IMR-90 (cell line): Measurements from ENCODE around the gene DDAH2. TPM values are rescaled to one million over a fixed set of nuclear protein-coding genes. Genes with fewer than 3 reads are reported as not detected.

Experiments
- ATAC-seq: fragments of 200-7000 bp; cut with Tn5 transposase; 2 replicates; pipeline ENCODE4 v1.9.1; 2020; ENCODE audit warnings: low read depth, mild to moderate bottlenecking, moderate library complexity
- BruUV-seq: library from RNA; stranded (reverse); fragments of 400-500 nt; replicated peaks from 2 replicates; lab custom pipeline; 2021; lab: Mats Ljungman, UMichigan
- CTCF ChIA-PET: fragments of 300-600 bp; formaldehyde crosslinking; extraction: SDS; loops from one replicate; lab custom pipeline; 2021; ENCODE audit warnings: antibody characterized with exemption; lab: Yijun Ruan, JAX
- POLR2A ChIA-PET: fragments of 300-600 bp; sonication (Branson Sonifier 250); formaldehyde crosslinking; loops from one replicate; lab custom pipeline; 2022; ENCODE audit warnings: antibody characterized with exemption; ENCODE audit not compliant: unreplicated experiment; lab: Charles Lee
- DNase-seq: peaks from one replicate; pipeline ENCODE4 v3.0.0; 2013
- H2AFZ ChIP-seq: replicated peaks from 2 replicates; pipeline ENCODE3; 2013; ENCODE audit warnings: low read length, mild to moderate bottlenecking; ENCODE audit not compliant: poor library complexity
- H2AK5ac ChIP-seq: 2 replicates; pipeline ENCODE4 v1.6.1; 2013; ENCODE audit warnings: low read depth, low read length, inconsistent platforms
- H2AK9ac ChIP-seq: replicated peaks from 2 replicates; pipeline ENCODE3; 2013; ENCODE audit warnings: mild to moderate bottlenecking, low read depth, low read length, moderate library complexity; ENCODE audit not compliant: poor library complexity
- H2BK120ac ChIP-seq: 2 replicates; pipeline ENCODE4 v1.6.1; 2013; ENCODE audit warnings: low read depth, low read length, inconsistent platforms
- H2BK15ac ChIP-seq: 3 replicates; pipeline ENCODE4 v1.6.1; 2013; ENCODE audit warnings: low read depth, low read length, inconsistent platforms
- H2BK20ac ChIP-seq: 2 replicates; pipeline ENCODE4 v1.6.1; 2013; ENCODE audit warnings: low read depth, mild to moderate bottlenecking, inconsistent platforms, low read length, moderate library complexity
- H2BK5ac ChIP-seq: 2 replicates; pipeline ENCODE4 v1.6.1; 2013; ENCODE audit warnings: mild to moderate bottlenecking, low read depth, low read length, inconsistent platforms; ENCODE audit not compliant: poor library complexity, severe bottlenecking
- H3K14ac ChIP-seq: replicated peaks from 2 replicates; pipeline ENCODE4 v1.6.1; 2013; ENCODE audit warnings: low read depth, low read length, inconsistent platforms
- H3K18ac ChIP-seq: 2 replicates; pipeline ENCODE4 v1.6.1; 2013; ENCODE audit warnings: low read depth, low read length, control low read depth
- H3K23ac ChIP-seq: 2 replicates; pipeline ENCODE4 v1.6.1; 2013; ENCODE audit warnings: low read depth, low read length, inconsistent platforms
- H3K27ac ChIP-seq: 2 replicates; pipeline ENCODE4 v1.5.1; 2013; ENCODE audit warnings: mild to moderate bottlenecking, control low read depth, low read length; ENCODE audit not compliant: insufficient read depth
- H3K27me3 ChIP-seq: 2 replicates; pipeline ENCODE4 v1.6.1; 2013; ENCODE audit warnings: low read length; ENCODE audit not compliant: control insufficient read depth, insufficient read depth
- H3K36me3 ChIP-seq: 2 replicates; pipeline ENCODE4 v1.6.1; 2013; ENCODE audit warnings: low read length, mixed read lengths; ENCODE audit not compliant: control insufficient read depth, insufficient read depth
- H3K4ac ChIP-seq: 2 replicates; pipeline ENCODE4 v1.6.1; 2013; ENCODE audit warnings: low read depth, low read length, inconsistent platforms
- H3K4me1 ChIP-seq: 2 replicates; pipeline ENCODE4 v1.6.1; 2013; ENCODE audit warnings: low read length, mixed read lengths; ENCODE audit not compliant: control insufficient read depth, insufficient read depth
- H3K4me2 ChIP-seq: 2 replicates; pipeline ENCODE4 v1.6.1; 2013; ENCODE audit warnings: low read depth, mild to moderate bottlenecking, control low read depth, low read length, moderate library complexity
- H3K4me3 ChIP-seq: 2 replicates; pipeline ENCODE4 v1.5.1; 2013; ENCODE audit warnings: low read depth, mild to moderate bottlenecking, control low read depth, low read length, moderate library complexity; ENCODE audit not compliant: insufficient read depth
- H3K56ac ChIP-seq: 2 replicates; pipeline ENCODE4 v1.6.1; 2013; ENCODE audit warnings: low read length, inconsistent platforms; ENCODE audit not compliant: insufficient read depth; ENCODE audit errors: extremely low read depth
- H3K79me1 ChIP-seq, 2 experiments: 2 replicates each; pipeline ENCODE4 v1.6.1; 2013; ENCODE audit warnings: low read length in 2 of 2, inconsistent platforms in 1 of 2, low read depth in 1 of 2
- H3K9ac ChIP-seq: 2 replicates; pipeline ENCODE4 v1.6.1; 2013; ENCODE audit warnings: low read depth, low read length, control low read depth
- H3K9me1 ChIP-seq: 2 replicates; pipeline ENCODE4 v1.6.1; 2013; ENCODE audit warnings: low read length, inconsistent platforms; ENCODE audit not compliant: insufficient read depth
- H3K9me3 ChIP-seq: 2 replicates; pipeline ENCODE4 v1.6.1; 2013; ENCODE audit warnings: low read length; ENCODE audit not compliant: control insufficient read depth, insufficient read depth
- H4K20me1 ChIP-seq: 2 replicates; pipeline ENCODE4 v1.6.1; 2013; ENCODE audit warnings: low read length, inconsistent platforms; ENCODE audit not compliant: insufficient read depth
- H4K5ac ChIP-seq: 2 replicates; pipeline ENCODE4 v1.6.1; 2013; ENCODE audit warnings: mild to moderate bottlenecking, low read depth, low read length, control low read depth
- H4K8ac ChIP-seq, 2 experiments: 2 replicates each; pipeline ENCODE4 v1.6.1; 2013; ENCODE audit warnings: low read depth in 2 of 2, low read length in 2 of 2, control low read depth in 1 of 2, inconsistent platforms in 1 of 2
- H4K91ac ChIP-seq: 2 replicates; pipeline ENCODE4 v1.6.1; 2013; ENCODE audit warnings: low read depth, low read length, inconsistent platforms; ENCODE audit not compliant: insufficient read depth
- BHLHE40 ChIP-seq: fragments of 150-350 bp; IDR thresholded peaks from 2 replicates; pipeline ENCODE4 v1.6.1; 2016; ENCODE audit warnings: mild to moderate bottlenecking, low read depth, low read length
- CEBPB ChIP-seq: IDR thresholded peaks from 2 replicates; pipeline ENCODE4 v1.6.1; 2012; ENCODE audit warnings: low read depth, low read length, improper control_type of control experiment
- CHD1 ChIP-seq: IDR thresholded peaks from 2 replicates; pipeline ENCODE4 v1.6.1; 2012; ENCODE audit warnings: low read depth, low read length, improper control_type of control experiment
- CTCF ChIP-seq: conservative IDR thresholded peaks from 2 replicates; pipeline ENCODE4 v1.5.1; 2012; ENCODE audit warnings: mild to moderate bottlenecking, low read depth, low read length, improper control_type of control experiment
- ELK1 ChIP-seq: fragments of 150-350 bp; IDR thresholded peaks from 2 replicates; pipeline ENCODE4 v1.6.1; 2016; ENCODE audit warnings: low read depth, mild to moderate bottlenecking, low read length, moderate library complexity, borderline replicate concordance
- FOS ChIP-seq: fragments of 150-350 bp; IDR thresholded peaks from 2 replicates; pipeline ENCODE4 v1.6.1; 2016; ENCODE audit warnings: low read depth, low read length
- MAFK ChIP-seq: IDR thresholded peaks from 2 replicates; pipeline ENCODE4 v1.6.1; 2012; ENCODE audit warnings: low read depth, low read length, improper control_type of control experiment
- MAZ ChIP-seq: IDR thresholded peaks from 2 replicates; pipeline ENCODE4 v1.6.1; 2012; ENCODE audit warnings: low read depth, mild to moderate bottlenecking, low read length, improper control_type of control experiment, moderate library complexity, borderline replicate concordance
- MXI1 ChIP-seq: IDR thresholded peaks from 2 replicates; pipeline ENCODE4 v1.6.1; 2012; ENCODE audit warnings: low read depth, mild to moderate bottlenecking, low read length, moderate library complexity, borderline replicate concordance
- NFE2L2 ChIP-seq: fragments of 150-350 bp; IDR thresholded peaks from 2 replicates; pipeline ENCODE4 v1.6.1; 2016; ENCODE audit warnings: low read depth, mild to moderate bottlenecking, low read length
- POLR2A ChIP-seq: IDR thresholded peaks from 2 replicates; pipeline ENCODE4 v1.6.1; 2012; ENCODE audit warnings: mild to moderate bottlenecking, low read depth, low read length
- RAD21 ChIP-seq: IDR thresholded peaks from 2 replicates; pipeline ENCODE4 v1.6.1; 2012; ENCODE audit warnings: low read length, improper control_type of control experiment
- RCOR1 ChIP-seq: IDR thresholded peaks from 2 replicates; pipeline ENCODE4 v1.6.1; 2012; ENCODE audit warnings: mild to moderate bottlenecking, low read length, improper control_type of control experiment; ENCODE audit not compliant: insufficient replicate concordance
- RFX5 ChIP-seq: IDR thresholded peaks from 2 replicates; pipeline ENCODE4 v1.8.0; 2012; ENCODE audit warnings: low read depth, mild to moderate bottlenecking, low read length, moderate library complexity
- SMC3 ChIP-seq: fragments of 150-350 bp; IDR thresholded peaks from 2 replicates; pipeline ENCODE4 v1.6.1; 2016; ENCODE audit warnings: low read depth, mild to moderate bottlenecking, antibody characterized with exemption, low read length, moderate library complexity
- USF2 ChIP-seq: fragments of 150-350 bp; IDR thresholded peaks from 2 replicates; pipeline ENCODE4 v1.6.1; 2017; ENCODE audit warnings: mild to moderate bottlenecking, antibody characterized with exemption, low read length, low read depth
- WGBS, 2 experiments: methylation state at CpG; one replicate each; pipeline versions ENCODE4 v1.1.5 to v1.1.7; 2013; ENCODE audit warnings: missing lambda C conversion rate in 2 of 2; ENCODE audit not compliant: insufficient read length in 1 of 2; ENCODE audit errors: extremely low coverage in 2 of 2; 5-methylcytosine and 5-hydroxymethylcytosine counted together
- dilution Hi-C: fragments of 300-500 bp; cut with HindIII; formaldehyde crosslinking; loops from one replicate; pipeline ENCODE4 v1.14.3; 2018; ENCODE audit warnings: low sequenced_read_pairs; ENCODE audit not compliant: unreplicated experiment
- in situ Hi-C: fragments of 300-500 bp; cut with MboI; formaldehyde crosslinking; loops from 3 replicates; pipeline ENCODE4 v1.14.3; 2019; ENCODE audit warnings: low sequenced_read_pairs, inconsistent platforms, mixed read lengths
- intact Hi-C: fragments of 100-400 bp; cut with micrococcal nuclease; formaldehyde crosslinking; loops from 2 replicates; pipeline ENCODE4 v1.10.0; 2022
- polyA plus RNA-seq, 3 experiments: library from polyadenylated mRNA; depleted of rRNA; stranded (reverse); fragments of >200 nt; gene quantifications; 2 replicates each; pipeline ENCODE4 v1.2.3, GENCODE V29; 2012; ENCODE audit warnings: low replicate concordance in 1 of 3
- total RNA-seq: library from RNA; depleted of rRNA; stranded (reverse); fragments of >200 nt; gene quantifications from 2 replicates; pipeline ENCODE4 v1.2.3, GENCODE V29; 2012

The DDAH2 gene
- total and polyA plus RNA-seq, 2 of the 4 experiments (the other 2 are of a cell fraction), result 40.7 to 57.9 TPM

GRCh38 chr6:31692886-31693285, 36.2 kb downstream of the DDAH2 start:
- Histone ChIP-seq H3K4me3 (no peak overlapping the region), H2AFZ (no peak overlapping the region), H3K9ac (no peak overlapping the region), H3K79me1 (peaks cover 4 to 18% of the 10 kb centered on the region in 2 experiments; a peak in 3 of 4 replicates), H3K14ac (no peak overlapping the region), H2BK15ac (no peak overlapping the region), H2AK9ac (no peak overlapping the region), H3K4me1 (no peaks in the 10 kb centered on the region), H3K4me2 (no peak overlapping the region), H3K56ac (no peak overlapping the region), H3K4ac (no peak overlapping the region), H3K36me3 (peaks cover 69% of the 10 kb centered on the region), H4K91ac (no peak overlapping the region), H2BK20ac (no peak overlapping the region), H2AK5ac (no peak overlapping the region), H2BK120ac (no peak overlapping the region), H4K20me1 (0 out of 2 replicates have a peak, but pooled peaks cover 4% of the 10 kb centered on the region), H3K18ac (no peak overlapping the region), H4K8ac (no peak overlapping the region), H3K9me1 (no peaks in the 10 kb centered on the region), H3K27me3 (no peaks in the 10 kb centered on the region), H2BK5ac (no peak overlapping the region), H3K23ac (no peak overlapping the region), H3K27ac (no peak overlapping the region), H4K5ac (no peak overlapping the region), H3K9me3 (no peaks in the 10 kb centered on the region)
- POLR2A ChIA-PET, result no interaction called here
- dilution Hi-C loops, result no loop called here
- in situ Hi-C loops, result no loop called here
- ATAC-seq (no peak), DNase-seq (no peak)
- 92% methylated on average over 7 of the region's 9 CpGs; no CpG with 5 or more reads in 1 of the 2 experiments for WGBS, 2 experiments
- no TSS peak for BruUV-seq
- intact Hi-C loops, result no loop called here
- CTCF ChIA-PET, result no interaction called here
- TF ChIP-seq MAZ, result no peak
- TF ChIP-seq NFE2L2, result no peak
- TF ChIP-seq CHD1, result no peak
- TF ChIP-seq CEBPB, result no peak
- TF ChIP-seq RAD21, result no peak
- no peak for TF ChIP-seq MAFK
- TF ChIP-seq ELK1, result no peak
- TF ChIP-seq SMC3, result no peak
- TF ChIP-seq RFX5, result no peak
- TF ChIP-seq POLR2A, result no peak
- no peak for TF ChIP-seq RCOR1
- no peak for TF ChIP-seq USF2
- no peak for TF ChIP-seq CTCF
- TF ChIP-seq MXI1, result no peak
- TF ChIP-seq FOS, result no peak
- TF ChIP-seq BHLHE40, result no peak
